OCI-LY1 (cell line): ENCODE measurements around the gene SELENOV.

Source experiments
- EZH2 ChIP-seq: fragments of 200-600 bp; sonication (generic), shearing (Covaris generic); IDR thresholded peaks from 2 replicates; pipeline ENCODE4 v1.8.0; 2017; ENCODE audit warnings: borderline replicate concordance, mixed run types, mild to moderate bottlenecking, antibody characterized with exemption, low read length, moderate library complexity, mixed read lengths
- TF ChIP-seq, protein P1 (sequence below): fragments of 200-600 bp; sonication (generic), shearing (Covaris generic); IDR thresholded peaks from 2 replicates; pipeline ENCODE4 v1.5.1; 2017; ENCODE audit warnings: mild to moderate bottlenecking, antibody characterized with exemption, low read length, moderate library complexity, mixed read lengths

- TF ChIP-seq, protein P1, sequence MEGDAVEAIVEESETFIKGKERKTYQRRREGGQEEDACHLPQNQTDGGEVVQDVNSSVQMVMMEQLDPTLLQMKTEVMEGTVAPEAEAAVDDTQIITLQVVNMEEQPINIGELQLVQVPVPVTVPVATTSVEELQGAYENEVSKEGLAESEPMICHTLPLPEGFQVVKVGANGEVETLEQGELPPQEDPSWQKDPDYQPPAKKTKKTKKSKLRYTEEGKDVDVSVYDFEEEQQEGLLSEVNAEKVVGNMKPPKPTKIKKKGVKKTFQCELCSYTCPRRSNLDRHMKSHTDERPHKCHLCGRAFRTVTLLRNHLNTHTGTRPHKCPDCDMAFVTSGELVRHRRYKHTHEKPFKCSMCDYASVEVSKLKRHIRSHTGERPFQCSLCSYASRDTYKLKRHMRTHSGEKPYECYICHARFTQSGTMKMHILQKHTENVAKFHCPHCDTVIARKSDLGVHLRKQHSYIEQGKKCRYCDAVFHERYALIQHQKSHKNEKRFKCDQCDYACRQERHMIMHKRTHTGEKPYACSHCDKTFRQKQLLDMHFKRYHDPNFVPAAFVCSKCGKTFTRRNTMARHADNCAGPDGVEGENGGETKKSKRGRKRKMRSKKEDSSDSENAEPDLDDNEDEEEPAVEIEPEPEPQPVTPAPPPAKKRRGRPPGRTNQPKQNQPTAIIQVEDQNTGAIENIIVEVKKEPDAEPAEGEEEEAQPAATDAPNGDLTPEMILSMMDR: no peak
- TF ChIP-seq EZH2: no peak
These were observed 42.0 kb upstream of the SELENOV start for GRCh38 chr19:39472746-39473442.
